Lung (tissue), 12 donors: ENCODE data around the gene ALPK3. TPM values are rescaled to one million over a fixed set of nuclear protein-coding genes. Genes with fewer than 3 reads are reported as not detected.

Experiments
- ATAC-seq: fragments of 200-7000 bp; cut with Tn5 transposase; one replicate; pipeline ENCODE4 v1.9.1; 2020; ENCODE audit warnings: moderate number of reproducible peaks; ENCODE audit not compliant: insufficient read depth, low FRiP score
- DNase-seq, 3 donors: peaks; one replicate each; pipeline ENCODE4 v3.0.0-alpha.2; 2013 to 2017
- H3K27ac ChIP-seq, 2 donors: one replicate each; pipeline ENCODE4 v1.5.1; 2013; ENCODE audit warnings: mild to moderate bottlenecking in 2 of 2, moderate library complexity in 2 of 2, control low read depth in 1 of 2, inconsistent platforms in 1 of 2, low read depth in 1 of 2, low read length in 1 of 2
- H3K27me3 ChIP-seq, 3 donors: one replicate each; pipeline ENCODE4 v1.5.1; 2013; ENCODE audit warnings: low read length in 2 of 3; ENCODE audit not compliant: control insufficient read depth in 3 of 3, insufficient read depth in 3 of 3
- H3K36me3 ChIP-seq, 4 donors: one replicate each; pipeline ENCODE4 v1.5.1; 2013; ENCODE audit warnings: low read length in 4 of 4, mild to moderate bottlenecking in 1 of 4, moderate library complexity in 1 of 4; ENCODE audit not compliant: control insufficient read depth in 4 of 4, insufficient read depth in 4 of 4
- H3K4me1 ChIP-seq, 5 donors: one replicate each; pipeline ENCODE4 v1.5.1; 2013; ENCODE audit warnings: low read length in 5 of 5, mild to moderate bottlenecking in 2 of 5, moderate library complexity in 1 of 5; ENCODE audit not compliant: control insufficient read depth in 5 of 5, insufficient read depth in 5 of 5
- H3K4me3 ChIP-seq: one replicate; pipeline ENCODE4 v1.5.1; 2013; ENCODE audit warnings: mild to moderate bottlenecking, control low read depth, moderate library complexity
- H3K9ac ChIP-seq, 2 donors: one replicate each; pipeline ENCODE4 v1.5.1; 2013; ENCODE audit warnings: low read length in 2 of 2, control low read depth in 1 of 2; ENCODE audit not compliant: insufficient read depth in 1 of 2
- H3K9me3 ChIP-seq, 4 donors: one replicate each; pipeline ENCODE4 v1.5.1; 2013; ENCODE audit warnings: low read length in 3 of 4, mild to moderate bottlenecking in 1 of 4, moderate library complexity in 1 of 4; ENCODE audit not compliant: control insufficient read depth in 4 of 4, insufficient read depth in 3 of 4
- WGBS, 2 donors: extraction: QIAGEN DNeasy Blood & Tissue Kit; methylation state at CpG; one replicate each; pipeline ENCODE4 v1.1.7; 2013; 5-methylcytosine and 5-hydroxymethylcytosine counted together
- polyA plus RNA-seq, 2 donors: library from polyadenylated mRNA; stranded (reverse); fragments of 200-250 nt; gene quantifications; one replicate each; pipeline ENCODE4 v1.2.1, GENCODE V29; 2013
- total RNA-seq, 2 donors: library from RNA; depleted of rRNA in 1 of 2; stranded (reverse); fragments of >200 nt in 1 of 2; gene quantifications; one replicate each; pipeline ENCODE4 v1.2.1, GENCODE V29; 2014 to 2021
- TF ChIP-seq, protein P1 (sequence below): IDR thresholded peaks from 2 replicates; pipeline ENCODE4 v1.5.1; 2012; ENCODE audit warnings: mild to moderate bottlenecking; ENCODE audit errors: control extremely low read depth, extremely low read depth
- donor health status: control.
- donor health status: control.
- donor health status: Bipolar disorder and iron deficiency.
- donor health status: healthy.
- donor health status: DM: yes; HTN: yes; CAD: no.

ALPK3 gene
- total and polyA plus RNA-seq, 4 donors = 3.1 to 12.2 (median 6.2) TPM

DNA sequence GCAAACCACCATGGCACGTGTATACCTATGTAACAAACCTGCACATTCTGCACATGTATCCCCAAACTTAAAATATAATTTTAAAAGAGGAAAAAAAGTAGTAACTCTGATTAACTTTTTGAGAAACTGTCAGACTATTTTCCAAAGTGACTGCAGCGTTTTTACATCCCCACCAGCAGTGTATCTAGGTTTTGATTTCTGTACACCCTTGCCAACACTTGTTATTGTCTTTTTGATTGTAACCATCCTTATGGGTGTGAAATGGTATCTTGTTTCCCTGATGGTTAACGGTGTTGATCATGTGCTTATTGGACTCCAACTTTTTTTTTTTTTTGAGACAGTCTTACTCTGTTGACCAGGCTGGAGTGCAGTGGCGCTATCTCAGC is 23.0 kb upstream of the ALPK3 start:
- TF ChIP-seq, protein P1, sequence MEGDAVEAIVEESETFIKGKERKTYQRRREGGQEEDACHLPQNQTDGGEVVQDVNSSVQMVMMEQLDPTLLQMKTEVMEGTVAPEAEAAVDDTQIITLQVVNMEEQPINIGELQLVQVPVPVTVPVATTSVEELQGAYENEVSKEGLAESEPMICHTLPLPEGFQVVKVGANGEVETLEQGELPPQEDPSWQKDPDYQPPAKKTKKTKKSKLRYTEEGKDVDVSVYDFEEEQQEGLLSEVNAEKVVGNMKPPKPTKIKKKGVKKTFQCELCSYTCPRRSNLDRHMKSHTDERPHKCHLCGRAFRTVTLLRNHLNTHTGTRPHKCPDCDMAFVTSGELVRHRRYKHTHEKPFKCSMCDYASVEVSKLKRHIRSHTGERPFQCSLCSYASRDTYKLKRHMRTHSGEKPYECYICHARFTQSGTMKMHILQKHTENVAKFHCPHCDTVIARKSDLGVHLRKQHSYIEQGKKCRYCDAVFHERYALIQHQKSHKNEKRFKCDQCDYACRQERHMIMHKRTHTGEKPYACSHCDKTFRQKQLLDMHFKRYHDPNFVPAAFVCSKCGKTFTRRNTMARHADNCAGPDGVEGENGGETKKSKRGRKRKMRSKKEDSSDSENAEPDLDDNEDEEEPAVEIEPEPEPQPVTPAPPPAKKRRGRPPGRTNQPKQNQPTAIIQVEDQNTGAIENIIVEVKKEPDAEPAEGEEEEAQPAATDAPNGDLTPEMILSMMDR = no peak
- peaks cover 22 to 38% (median 28%) of the 10 kb centered on the region in 4 donors for H3K36me3 ChIP-seq
- 92 to 98% methylated on average over 4 of the region's 4 CpGs for WGBS, 2 donors

DNA sequence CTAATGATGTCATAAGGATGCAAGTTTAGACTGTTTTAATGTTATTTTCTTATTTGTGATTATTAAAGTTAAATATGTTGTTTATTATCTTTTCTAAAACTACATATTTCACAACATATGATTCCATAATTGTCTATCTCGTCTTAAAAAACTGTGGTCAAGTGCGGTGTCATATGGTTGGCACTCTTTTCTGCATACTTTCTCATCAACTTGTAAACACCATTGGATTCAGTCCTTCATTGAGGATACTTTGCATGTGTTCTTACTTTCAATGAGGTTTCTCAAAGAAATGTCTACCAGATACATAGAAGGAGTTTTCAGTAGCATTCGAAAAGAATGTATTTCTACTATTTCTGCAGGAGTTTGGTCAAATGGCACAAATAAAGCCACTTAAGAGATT is 22.0 kb upstream of the ALPK3 start:
- Histone ChIP-seq H3K27me3 (no peaks in the 10 kb centered on the region), H3K27ac (no peak overlapping the region), H3K4me3 (no peak overlapping the region), H3K9ac (no peak overlapping the region), H3K36me3 (peaks cover 28 to 48% (median 38%) of the 10 kb centered on the region in 4 donors), H3K4me1 (no peaks in the 10 kb centered on the region), H3K9me3 (peaks cover 0 to 2% (median 0%) of the 10 kb centered on the region in 4 donors)
- DNase-seq (no peak), ATAC-seq (no peak)
- WGBS, 2 donors = 80 to 86% methylated on average over 3 of the region's 3 CpGs
- TF ChIP-seq, protein P1 = no peak

More for the DNA sequence above, 23.0 kb upstream of the ALPK3 start:
- no peak overlapping the region for H3K4me3 ChIP-seq
- H3K9me3 ChIP-seq = peaks cover 0 to 2% (median 0%) of the 10 kb centered on the region in 4 donors
- no peak overlapping the region for H3K27ac ChIP-seq
- peaks cover 0 to 2% (median 0%) of the 10 kb centered on the region in 5 donors for H3K4me1 ChIP-seq
- ATAC-seq (no peak), DNase-seq (no peak)
- no peaks in the 10 kb centered on the region for H3K27me3 ChIP-seq
- H3K9ac ChIP-seq = no peak overlapping the region

DNA sequence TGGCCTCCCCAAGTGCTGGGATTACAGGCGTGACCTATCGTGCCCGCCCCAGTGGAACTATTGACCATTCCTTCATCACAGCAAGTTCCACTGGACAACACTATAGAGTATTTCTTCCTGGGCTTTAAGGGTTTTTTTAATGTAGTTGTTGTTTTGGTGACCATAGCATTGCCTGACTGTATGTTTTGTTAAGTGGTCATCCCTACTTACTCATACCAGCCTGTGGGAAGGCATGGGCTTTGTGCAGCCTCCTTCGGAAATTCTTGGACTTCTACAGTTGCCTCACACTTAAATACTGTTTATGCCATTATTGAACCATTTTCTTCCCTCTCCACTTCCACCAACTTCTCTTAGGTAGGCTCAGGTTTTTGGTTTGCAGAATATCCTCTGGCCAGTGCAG is 19.9 kb upstream of the ALPK3 start:
- ATAC-seq (no peak), DNase-seq (no peak)
- no peaks in the 10 kb centered on the region for H3K27me3 ChIP-seq
- WGBS, 2 donors = 94 to 96% methylated on average over 4 of the region's 4 CpGs
- no peak overlapping the region for H3K27ac ChIP-seq
- H3K9ac ChIP-seq = no peak overlapping the region
- TF ChIP-seq, protein P1 = no peak
- H3K36me3 ChIP-seq = peaks cover 35 to 58% (median 38%) of the 10 kb centered on the region in 4 donors
- no peak overlapping the region for H3K4me3 ChIP-seq
- no peaks in the 10 kb centered on the region for H3K4me1 ChIP-seq
- peaks cover 0 to 2% (median 0%) of the 10 kb centered on the region in 4 donors for H3K9me3 ChIP-seq

GRCh38 chr15:84797801-84798200 is 19.4 kb upstream of the ALPK3 start:
- H3K9me3 ChIP-seq = peaks cover 0 to 2% (median 0%) of the 10 kb centered on the region in 4 donors
- H3K4me3 ChIP-seq = no peak overlapping the region
- DNase-seq (no peak), ATAC-seq (no peak)
- TF ChIP-seq, protein P1 = no peak
- peaks cover 32 to 59% (median 41%) of the 10 kb centered on the region in 4 donors for H3K36me3 ChIP-seq
- 89 to 96% methylated on average over 3 of the region's 3 CpGs for WGBS, 2 donors
- H3K9ac ChIP-seq = no peak overlapping the region
- H3K4me1 ChIP-seq = no peaks in the 10 kb centered on the region
- no peak overlapping the region for H3K27ac ChIP-seq
- H3K27me3 ChIP-seq = no peaks in the 10 kb centered on the region
